Stimulated activated CD4-positive, alpha-beta T cell treated with anti-CD3 and anti-CD28 coated beads, Interleukin-2, amount 100 ng/mL, for 4 hours (primary cell): ENCODE results near the gene DGLUCY.
"Not testable (repeated sequence)": the region's sequence is repeated elsewhere in the genome, so short reads cannot be mapped to it uniquely, and the experiment has no call there.

ENCODE experiments used
- DNase-seq: peaks from one replicate; pipeline ENCODE4 v3.0.0-alpha.2; 2020; ENCODE audit warnings: low read depth

DGLUCY gene

DNA sequence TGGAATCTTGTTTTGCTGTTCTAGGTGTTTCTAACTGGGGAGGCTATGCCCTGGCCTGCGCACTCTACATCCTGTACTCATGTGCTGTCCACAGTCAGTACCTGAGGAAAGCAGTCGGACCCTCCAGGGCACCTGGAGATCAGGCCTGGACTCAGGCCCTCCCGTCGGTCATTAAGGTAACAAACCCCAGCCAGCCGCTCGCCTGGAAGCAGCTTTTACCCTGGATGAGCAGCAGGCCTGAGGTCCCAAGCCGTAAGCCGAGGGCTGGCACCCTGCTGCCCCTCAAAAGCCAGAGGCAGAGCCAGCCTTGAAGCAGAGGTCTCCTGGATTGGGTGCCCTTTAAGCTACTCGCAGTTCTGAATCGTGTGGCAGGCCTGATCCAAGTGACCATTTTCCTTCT is 101.5 kb downstream of the DGLUCY start:
- DNase-seq = no peak

DNA sequence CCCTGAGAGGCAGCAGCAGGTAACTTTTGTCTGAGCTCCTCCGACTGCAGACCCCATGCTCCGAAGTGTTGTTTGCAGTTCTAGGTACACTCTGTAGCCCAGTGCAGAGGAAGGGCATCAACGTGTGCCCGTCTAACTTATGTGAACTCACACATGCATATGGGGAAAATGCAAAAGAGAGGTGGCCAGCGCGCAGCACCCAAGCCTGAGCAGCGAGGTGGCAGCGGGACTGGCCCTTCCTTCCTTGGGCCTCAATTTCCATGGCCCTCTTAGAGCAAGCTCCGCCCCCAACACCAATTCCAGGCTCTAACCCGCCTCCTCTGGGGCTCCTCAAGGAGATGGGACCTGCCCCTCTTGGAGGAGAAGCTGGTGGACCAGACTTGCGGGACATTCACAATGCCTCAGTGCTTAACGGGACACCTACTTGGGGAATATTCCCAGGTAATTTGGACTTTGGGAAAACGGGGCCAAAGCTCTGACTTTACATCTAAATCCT is 102.9 kb downstream of the DGLUCY start:
- DNase-seq = no peak

DNA sequence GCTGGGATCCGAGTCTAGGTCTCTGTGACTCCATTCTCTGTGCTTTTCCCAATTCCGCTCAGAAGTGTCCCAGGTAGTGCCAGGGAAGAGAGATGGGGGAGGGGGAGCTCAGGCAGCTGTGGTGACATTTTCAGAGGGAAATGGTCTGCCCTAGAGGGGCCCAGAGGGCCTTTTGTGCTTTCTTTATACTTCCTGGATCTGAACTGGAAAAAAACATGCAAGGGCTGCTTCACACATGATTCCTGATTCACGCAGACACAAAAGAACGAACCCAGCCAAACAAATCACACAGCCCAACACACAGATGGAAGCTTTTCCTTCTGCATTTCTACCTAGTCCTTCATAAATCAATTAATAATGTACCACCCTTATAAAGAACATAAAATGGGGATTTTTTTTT is 104.1 kb downstream of the DGLUCY start:
- DNase-seq = no peak

DNA sequence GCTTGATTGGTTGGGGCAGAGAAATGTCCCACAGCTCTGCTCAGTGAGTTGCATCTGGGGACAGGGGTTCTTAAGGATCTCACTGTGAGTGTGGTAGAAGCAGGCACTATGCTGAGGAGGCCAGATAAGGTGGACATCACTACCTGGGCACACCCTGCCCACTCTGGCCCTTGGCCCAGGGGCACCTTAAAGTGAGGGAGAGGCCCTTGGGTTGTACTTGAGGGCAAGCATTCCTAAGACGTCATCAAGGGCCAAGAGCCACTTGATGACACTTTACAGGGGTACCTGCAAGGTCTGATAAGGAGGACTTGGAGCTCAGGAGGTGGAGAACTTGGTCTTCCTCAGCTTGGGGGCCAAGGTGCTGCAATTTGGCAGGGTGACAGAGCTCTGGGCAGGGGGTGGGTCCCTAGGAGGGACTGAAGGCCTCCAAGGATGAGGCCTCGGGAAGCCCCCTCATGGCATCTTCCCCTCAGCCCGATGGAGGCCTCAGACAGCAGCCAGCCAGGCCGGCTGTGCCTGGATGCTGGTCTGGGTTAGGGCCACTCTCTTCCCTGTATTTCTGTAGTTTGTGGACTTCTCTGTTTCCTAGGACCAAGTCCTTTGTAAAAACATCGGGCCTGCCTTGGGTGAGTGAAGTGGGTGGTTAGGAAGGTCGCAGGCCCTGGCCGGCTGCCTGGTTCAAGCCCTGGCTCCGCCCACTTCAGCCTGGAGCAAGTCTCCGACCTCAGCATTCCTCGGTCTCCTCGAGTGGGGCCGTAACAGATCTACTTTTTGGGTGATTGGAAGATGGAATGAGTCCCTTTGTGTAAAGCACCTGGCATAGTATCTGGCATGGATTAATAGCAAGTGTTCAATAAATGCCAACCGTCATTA is 105.9 kb downstream of the DGLUCY start:
- DNase-seq = no peak

DNA sequence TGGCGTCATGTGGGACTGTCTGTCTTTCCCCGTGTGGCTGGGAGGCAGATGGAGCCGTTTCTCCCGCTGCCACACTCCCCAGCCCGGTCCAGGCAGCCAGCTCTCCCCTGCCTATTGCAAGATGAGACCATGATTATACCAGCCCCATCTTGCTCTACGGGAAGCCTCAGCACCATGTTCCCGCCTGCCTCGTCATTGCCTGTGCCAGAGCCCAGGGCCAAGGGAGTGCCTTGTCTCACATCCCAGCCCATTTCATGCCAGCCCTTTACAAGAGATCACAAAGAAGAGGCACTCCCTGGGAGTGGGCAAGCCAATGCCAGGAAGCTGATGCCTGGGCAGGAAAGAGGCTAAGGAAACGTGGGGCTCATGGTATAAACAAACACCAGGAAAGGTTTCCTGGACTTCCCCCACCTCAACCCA is 106.7 kb downstream of the DGLUCY start:
- DNase-seq = no peak

DNA sequence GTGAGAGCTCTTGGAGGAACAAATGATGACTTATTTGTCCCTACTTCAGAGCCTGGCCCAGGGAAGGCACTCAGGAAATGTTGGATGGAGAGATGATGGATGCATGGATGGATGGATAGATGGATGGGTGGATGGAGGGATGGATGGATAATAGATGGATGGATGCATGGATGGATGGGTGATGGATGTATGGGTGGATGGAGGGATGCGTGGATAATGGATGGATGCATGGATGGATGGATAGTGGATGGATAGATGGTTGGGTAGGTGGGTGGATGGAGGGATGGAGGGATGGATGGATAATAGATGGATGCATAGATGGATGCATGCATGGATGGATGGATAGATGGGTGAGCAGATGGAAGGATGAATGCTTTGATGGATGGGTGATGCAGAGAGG is 107.4 kb downstream of the DGLUCY start:
- no peak for DNase-seq

DNA sequence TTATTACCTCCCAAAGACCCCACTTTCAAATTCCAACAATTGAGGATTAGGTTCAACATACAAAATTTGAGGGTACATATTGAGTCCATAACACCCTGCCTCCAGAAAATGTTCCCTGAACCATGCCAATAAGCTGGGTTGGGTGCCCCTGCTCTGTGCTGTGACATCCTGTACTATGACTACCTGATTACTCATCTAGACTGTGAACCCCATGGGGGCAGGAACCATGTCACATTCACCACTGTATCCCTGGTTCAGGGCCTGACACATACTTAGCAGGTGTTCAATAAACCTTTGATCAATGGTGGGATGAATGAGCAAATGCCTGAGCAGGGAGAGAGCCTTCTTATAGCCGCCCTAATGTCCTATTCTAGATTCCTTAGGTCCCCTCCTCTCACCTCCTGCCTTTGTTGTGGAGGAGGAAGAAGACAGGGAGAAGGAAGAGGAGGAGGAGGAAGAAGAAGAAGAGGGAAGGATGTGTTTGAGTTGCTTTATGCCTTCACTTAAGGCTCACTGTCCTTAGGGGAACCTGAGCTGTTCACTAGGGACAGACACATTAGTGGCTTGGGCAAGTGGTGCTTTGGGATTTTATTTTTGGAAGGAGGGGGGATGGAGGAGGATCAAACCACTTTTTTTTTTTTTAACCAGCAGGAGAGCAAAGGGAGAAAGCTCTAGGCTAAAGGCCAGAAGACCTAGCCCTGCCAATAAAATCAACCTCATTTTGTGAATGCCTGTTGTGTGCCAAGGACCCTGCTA is 109.3 kb downstream of the DGLUCY start:
- DNase-seq = peak; percentile 53

DNA sequence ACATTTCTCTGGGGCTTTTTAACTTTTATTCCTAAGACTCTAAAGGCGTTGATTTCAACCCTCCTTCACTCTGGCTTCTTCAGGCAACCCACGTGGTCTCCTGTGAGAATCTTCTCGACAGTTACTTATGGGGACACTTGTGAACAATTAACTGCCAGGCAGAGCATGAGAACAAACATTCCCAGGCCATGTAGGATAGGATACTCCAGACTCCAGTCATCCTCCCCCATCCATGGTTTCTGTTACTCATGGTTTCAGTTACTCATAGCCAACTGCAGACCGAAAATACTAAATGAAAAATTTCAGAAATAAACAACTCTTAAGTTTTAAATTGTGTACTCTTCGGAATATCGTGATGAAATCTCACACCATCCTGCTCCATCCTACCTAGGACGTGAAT is 111.2 kb downstream of the DGLUCY start:
- DNase-seq = no peak

DNA sequence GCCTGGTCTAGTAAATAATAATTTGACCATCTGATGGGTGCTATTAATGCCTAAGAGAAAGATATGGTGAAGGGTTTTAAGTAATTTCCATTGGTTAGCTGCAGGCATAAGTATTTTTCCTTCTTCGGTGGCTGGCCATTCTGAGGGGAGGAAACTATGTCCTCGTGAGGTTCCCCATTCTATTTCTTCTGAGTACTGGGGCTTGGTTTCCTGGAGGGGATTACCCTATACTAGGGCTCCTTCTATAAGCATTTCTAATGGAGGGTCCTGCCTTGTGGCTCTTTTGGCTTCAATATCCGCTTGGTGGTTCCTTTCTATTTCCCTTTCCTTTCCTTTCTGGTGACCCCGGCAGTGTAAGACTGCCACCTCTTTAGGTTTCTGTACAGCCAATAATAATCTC is 112.5 kb downstream of the DGLUCY start:
- not testable (repeated sequence) for DNase-seq

DNA sequence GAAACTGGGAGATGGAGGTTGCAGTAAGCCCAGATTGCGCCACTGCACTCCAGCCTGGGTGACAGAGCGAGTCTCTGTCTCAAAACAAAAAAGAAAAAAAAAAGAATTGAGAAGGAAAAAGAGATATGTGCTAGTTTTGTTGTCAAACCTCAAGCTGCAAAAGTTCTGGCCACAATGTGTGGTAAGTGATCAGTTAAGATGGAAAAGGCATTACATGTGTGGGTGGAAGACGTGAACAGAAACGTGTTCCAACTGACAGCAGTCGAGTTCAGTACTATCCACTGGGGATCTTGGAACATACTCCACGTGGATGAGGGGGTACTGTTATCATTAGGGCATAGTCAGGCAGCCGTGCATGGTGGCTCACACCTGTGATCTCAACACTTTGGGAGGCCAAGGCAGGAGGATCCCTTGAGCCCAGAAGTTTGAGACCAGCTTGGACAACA is 113.3 kb downstream of the DGLUCY start:
- DNase-seq = no peak

DNA sequence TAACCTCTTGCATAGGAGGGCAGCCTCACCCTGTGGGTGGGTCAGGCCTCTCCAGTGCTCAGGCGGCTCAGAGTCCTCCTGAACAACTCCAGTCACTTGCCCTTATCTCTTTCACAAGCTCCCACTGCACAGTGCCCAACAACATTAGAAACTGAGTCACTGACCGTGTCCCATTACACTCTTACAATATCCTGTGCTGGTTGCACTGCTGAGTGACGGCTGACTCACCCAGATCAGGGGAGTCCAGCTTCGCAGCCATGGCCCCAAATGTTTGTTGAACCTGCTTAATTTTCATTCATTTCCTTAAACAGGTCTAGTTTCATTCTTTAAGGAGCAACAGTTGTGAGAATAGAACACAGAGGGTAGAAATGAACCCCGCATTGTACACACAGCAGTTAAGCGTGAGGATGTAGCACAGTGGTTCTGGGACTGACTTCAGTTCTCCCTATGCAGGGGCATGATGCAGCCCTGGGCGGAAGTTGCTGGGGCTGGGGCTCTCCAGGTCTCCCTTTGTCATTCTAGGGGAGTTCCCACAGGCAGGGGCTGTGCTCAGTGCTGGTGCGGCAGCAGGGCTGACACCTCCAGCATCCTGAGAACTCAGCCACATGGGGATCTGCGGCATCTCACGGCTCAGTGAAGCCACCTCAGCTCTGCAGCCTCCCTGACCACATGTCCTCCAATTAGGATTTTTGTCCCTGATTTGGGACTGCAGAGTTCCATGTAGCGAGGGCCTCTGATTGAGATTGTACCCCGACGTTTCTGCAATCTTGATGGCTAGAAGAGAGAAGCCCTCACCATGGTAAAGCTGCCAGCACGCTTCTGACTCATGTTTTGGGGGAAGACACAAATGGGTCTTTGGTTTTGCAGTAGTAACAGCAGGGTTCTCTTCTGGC is 114.5 kb downstream of the DGLUCY start:
- peak; percentile 75 for DNase-seq

DNA sequence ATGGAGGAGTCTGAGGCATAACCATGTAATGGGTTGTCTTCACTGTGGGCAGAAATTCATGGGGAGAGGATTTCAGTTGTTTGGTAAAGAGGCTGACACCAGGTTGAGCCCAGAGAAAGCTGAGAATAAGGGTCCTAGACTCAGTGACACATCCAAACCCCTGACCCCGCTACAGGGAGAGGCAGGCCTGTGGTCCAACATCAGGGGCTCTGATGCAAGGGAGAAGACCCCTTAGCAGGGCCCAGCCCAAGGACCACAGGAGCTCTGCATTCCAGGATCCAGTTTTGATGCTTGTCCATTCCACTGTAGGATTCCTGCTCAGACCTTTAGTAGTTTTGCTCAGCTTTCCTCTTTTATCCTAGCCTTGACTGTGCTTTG is 115.1 kb downstream of the DGLUCY start:
- no peak for DNase-seq

DNA sequence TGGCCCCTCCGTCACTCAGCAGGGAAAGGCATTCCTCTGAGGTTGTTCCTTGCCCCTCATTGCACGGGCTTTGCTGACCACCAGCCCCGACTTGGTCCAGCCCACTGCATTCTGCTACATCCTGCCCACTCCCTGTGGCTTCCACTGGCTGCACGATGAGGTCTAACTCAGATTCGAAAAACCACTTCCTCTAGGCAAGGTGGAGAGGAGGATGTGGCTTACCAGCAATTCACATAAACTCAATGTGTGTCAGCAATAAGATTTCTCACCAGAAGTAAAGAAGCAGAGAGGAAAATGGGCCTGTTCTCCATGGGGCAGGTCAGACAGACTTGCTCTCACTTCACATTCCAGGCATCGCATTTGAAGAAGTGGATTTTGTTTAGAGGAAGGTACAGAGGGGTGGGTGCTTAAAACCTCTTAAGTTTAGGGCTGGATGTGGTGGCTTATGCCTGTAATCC is 115.9 kb downstream of the DGLUCY start:
- peak; percentile 46 for DNase-seq

DNA sequence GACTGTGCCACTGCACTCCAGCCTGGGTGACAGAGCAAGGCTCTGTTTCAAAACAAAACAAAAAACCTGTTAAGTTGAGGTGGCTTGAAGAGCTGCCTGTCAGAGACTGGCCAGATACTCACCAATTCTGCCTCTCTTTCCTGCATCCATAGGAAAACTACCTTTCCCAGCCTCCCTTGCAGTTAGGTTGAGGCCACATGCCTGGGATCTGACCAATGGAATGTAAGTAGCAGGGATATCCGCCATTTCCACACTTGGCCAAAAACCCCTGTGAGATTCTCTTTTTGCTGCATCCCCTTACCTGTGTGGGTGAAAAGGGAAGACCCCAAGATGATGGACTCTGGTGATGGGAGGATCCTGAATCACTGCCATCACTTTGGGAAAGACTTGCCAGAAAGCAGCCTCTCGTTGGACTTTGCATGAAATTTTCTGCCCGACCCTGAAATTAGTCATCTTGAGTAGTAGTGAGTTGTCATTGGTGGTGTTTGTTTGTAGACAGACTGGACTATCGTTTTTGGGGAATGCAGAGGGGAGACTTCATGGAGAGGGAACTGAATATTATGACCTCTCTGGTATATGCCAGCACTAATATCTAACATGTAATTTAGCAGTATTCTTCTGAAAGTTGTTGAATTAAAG is 116.6 kb downstream of the DGLUCY start:
- DNase-seq = no peak

DNA sequence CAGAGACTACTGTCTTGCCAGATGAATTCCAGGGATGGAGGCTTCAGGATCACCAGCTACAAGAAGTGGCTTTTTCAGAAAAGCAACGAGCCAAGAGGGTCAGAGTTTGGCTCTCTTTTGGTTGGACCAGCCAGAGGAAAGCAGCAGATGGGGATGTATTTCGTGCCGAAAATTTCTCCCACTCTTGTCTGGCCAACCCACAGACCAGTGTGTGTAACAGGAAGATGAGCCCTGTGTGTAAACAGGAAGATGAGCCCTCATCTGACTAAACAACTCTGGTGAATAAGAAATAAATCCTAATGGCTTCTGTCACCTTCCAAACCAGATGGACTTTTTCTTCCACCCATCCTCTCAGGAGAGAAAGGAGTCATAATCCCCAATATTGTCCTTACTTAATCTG is 117.6 kb downstream of the DGLUCY start:
- no peak for DNase-seq

DNA sequence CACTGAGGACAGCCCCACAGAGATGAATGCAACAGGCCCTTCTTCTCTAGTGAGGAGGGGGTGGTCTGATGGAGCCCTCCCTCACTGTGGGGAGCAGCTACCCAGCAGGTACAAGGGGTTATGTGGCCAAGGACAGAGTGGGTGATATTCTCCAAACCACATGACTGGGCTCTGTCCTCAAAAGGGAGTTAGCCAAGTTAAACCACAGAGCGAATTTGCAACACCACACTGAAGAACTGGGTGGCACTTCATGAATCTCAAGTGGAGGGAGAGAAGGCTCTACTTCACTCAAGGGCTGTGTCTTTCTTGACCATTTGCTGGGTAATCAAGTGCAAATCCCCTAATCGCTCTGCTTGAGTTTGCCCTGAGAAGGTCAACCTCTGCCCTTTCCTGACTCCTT is 118.2 kb downstream of the DGLUCY start:
- DNase-seq = no peak

DNA sequence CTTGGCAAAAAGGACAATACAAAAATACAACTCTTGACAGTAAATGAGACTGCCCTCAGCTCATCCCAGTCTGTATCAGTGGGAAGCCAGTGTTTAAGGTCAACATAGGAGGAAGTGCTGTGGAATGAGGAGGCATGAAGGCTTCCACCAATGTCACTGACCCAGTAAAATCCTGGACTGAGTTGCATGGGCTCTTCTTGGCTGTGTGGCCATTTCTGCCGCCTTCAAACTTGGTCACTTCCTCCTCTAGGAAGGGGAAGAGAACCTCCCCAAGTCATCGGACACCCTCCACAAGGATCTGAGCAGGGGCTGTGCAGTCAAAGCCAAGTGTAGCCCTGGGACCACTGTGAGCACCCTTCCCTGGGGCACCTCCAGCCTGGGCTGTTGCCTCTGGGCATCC is 118.7 kb downstream of the DGLUCY start:
- DNase-seq = no peak

DNA sequence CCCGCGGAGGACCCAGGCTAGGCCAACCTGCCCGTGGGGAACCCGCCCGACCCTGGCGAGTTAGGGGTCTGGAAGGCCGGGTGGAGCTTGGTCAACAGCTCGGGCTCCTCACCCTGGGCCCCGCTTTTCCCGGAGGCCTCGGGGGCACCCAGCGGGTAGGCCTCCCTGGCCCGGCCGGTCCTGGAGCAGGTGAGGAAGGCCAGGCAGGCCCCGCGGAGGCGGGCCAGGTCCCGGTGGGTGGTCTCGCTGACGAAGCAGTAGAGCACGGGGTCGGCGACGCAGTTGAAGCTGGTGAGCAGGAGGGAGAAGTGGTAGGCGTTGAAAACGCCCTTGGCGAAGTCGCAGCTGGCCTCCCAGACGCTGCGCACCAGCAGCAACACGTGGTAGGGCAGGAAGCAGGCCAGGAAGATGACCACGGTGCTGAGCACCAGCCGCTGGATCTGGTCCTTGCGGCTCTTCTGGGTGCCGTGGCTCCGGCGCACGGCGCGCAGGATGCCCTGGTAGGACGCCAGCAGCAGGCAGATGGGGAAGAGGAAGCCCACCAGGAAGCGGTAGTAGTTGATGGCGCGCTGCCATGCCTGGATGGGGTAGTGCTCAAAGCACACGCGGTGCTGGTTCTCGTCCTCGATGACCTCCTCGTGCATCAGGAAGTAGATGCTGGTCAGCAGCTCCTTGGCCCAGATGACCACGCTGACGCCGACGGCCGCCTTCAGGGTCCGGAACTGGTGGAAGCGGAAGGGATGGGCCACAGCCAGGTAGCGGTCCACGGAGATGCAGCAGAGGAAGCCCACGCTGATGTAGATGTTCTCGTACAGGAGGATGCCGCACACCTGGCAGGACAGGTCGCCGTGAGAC is 120.3 kb downstream of the DGLUCY start:
- DNase-seq = no peak

DNA sequence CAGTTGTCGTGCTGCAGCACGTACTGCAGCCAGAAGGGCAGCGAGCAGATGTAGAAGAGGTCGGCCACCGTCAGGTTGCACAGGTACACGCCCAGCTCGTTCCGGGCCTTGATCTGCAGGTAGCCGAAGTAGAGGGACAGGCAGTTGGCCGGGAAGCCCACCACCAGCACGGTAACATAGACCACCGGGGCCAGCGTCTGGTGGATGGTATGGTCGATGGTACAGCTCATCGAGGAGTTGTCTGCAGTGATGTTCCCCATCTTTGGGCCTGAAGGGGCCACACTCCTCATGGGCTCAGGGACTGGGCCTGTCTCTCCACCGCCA is 120.9 kb downstream of the DGLUCY start:
- no peak for DNase-seq

DNA sequence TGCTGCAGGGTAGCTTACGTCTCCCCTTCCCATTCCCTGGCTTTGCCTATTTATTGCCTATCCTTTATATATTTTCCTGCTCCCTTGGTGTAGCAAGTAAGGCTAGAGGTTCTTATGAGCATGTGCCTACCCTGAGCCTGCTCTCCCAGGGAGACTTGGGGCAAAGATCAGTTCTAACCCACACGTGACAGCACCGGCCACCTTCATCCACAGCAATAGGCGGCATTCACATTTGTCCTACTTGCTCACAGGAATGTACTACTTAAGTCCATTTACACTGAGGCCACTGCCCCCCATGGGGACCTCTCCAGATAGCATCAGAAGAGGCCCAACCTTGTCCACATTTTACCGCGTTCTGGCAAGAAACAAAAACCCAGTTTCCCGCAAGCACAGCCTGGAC is 122.0 kb downstream of the DGLUCY start:
- DNase-seq = no peak

DNA sequence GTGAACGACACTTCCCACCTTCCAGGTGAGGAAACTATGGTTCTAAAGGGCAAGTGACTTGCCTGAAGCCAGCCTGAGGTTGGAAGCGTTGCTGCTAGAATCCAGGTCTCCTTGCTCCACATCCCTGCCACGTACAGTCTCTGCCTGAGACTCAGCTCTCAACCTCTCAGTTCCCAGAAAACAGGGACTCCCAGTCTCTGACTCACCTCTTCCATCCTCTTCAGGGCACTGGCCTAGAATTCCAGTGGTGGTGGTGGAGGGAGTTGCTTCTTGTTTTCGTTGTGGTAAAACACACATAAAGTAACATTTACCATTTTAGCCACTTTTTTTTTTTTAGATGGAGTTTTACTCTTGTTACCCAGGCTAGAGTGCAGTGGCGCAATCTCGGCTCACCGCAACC is 123.3 kb downstream of the DGLUCY start:
- DNase-seq = no peak
